Mesenteric fat pad (tissue), 1 donor: ENCODE data around the gene BCAR3. TPM values are rescaled to one million over a fixed set of nuclear protein-coding genes. Genes with fewer than 3 reads are reported as not detected.

Experiments
- total RNA-seq: library from RNA; stranded (reverse); fragmentation: NEBNext Ultra II Directional; extraction: Animal tissue kit (Norgen Biotek cat#: 25700); gene quantifications from one replicate; pipeline ENCODE4 v1.2.1, GENCODE V29; 2021
- donor health status: DM: yes; HTN: yes; CAD: no.

BCAR3 gene
- total RNA-seq, 1 donor from 2014 or later = 30.3 TPM

Other genes with a start within 250 kb of the BCAR3 start
- 22.8 TPM for gene FNBP1L, start 233.7 kb downstream of the BCAR3 start, total RNA-seq
- 58.3 TPM for gene DNTTIP2, start 197.4 kb upstream of the BCAR3 start, total RNA-seq
- 81.9 TPM for gene GCLM, start 227.6 kb upstream of the BCAR3 start, total RNA-seq